Measurements from ENCODE around the gene RHO.

The RHO gene

GRCh38 chr3:129574206-129574605 lies 45.8 kb downstream of the RHO start:
- FAIRE-seq (no peak), DNase-seq (ENCODE audit: insufficient read length, low spot score) (no peak)
- TF ChIP-seq POLR2A (IDR thresholded peaks at IDR 0.05; ENCODE audit: low read depth, low read length) = no peak

- no peak for TF ChIP-seq POLR2A (IDR thresholded peaks at IDR 0.05; ENCODE audit: low read depth, low read length)
- FAIRE-seq (no peak), DNase-seq (ENCODE audit: insufficient read length, low spot score) (no peak)
Observed at GRCh38 chr3:129575233-129575996, 47.0 kb downstream of the RHO start.

GRCh38 chr3:129575997-129576384 lies 47.6 kb downstream of the RHO start:
- no peak for TF ChIP-seq POLR2A (IDR thresholded peaks at IDR 0.05; ENCODE audit: low read depth, low read length)
- DNase-seq (ENCODE audit: insufficient read length, low spot score) (no peak), FAIRE-seq (no peak)

DNA sequence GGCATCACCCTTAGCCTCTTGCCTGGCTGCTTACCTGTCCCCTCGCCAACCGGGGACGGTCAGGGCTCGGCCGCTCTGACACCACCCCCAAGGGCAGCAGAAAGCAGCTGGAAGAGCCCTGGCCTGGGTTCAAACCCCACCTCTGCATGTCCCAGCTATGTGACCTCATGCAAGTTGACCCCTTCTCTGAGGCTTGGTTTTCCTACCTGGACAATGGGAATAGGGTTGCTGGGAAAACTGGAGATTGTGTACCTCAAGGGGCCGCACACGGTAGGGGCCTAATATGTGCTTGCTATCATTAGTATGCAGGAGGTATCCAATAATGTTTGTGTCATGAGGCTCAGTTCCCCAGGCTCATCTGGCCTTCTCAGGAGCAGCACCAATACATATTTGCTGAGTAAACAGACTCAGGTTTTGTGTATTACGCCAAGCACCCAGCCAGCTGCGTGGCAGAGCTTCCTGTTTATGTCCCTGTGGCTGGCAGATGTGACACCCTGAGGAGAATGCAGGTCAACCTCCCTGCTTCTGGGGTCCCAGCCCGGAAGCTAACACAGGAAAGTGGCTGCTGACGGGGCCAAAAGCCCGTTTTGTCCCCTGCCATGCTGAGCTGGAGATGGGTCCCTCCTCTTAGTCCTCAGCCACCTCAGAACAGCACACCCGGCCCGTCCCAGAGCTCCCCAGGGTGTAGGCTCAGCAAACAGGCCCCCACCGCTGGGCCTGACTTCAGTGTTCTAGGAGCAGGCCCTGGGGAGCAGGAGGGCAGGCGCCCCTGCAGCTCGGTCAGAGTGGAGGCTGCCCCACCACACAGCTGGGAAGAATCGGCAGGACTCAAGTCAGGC lies 48.3 kb downstream of the RHO start:
- no peak for FAIRE-seq
- no peak for DNase-seq (ENCODE audit: insufficient read length, low spot score)
- TF ChIP-seq POLR2A (IDR thresholded peaks at IDR 0.05; ENCODE audit: low read depth, low read length) = no peak

DNA sequence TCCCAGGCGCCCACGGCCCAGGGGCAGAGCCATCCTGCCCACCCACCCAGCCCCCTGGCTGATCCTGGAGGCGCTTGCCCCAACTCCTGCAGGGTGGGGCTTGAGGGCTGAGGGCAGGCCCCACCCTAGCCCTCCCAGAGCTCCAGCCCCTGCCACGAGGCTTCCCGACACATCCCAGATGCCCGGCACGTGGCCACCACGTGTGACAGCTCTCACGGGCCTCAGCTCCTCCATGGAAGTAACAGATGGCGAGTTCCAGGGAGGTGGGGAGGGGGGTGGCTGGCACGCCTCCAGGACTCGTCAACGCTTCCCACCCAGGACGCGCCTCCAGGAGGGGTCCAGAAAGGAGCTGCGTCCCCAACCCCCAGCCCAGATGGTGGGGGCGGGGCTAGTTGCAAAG lies 48.9 kb downstream of the RHO start:
- no peak for TF ChIP-seq POLR2A (IDR thresholded peaks at IDR 0.05; ENCODE audit: low read depth, low read length)
- DNase-seq (ENCODE audit: insufficient read length, low spot score) (no peak), FAIRE-seq (no peak)

GRCh38 chr3:129577925-129578786 lies 49.7 kb downstream of the RHO start:
- FAIRE-seq (no peak), DNase-seq (ENCODE audit: insufficient read length, low spot score) (no peak)
- no peak for TF ChIP-seq POLR2A (IDR thresholded peaks at IDR 0.05; ENCODE audit: low read depth, low read length)

GRCh38 chr3:129579991-129580390 lies 51.6 kb downstream of the RHO start:
- TF ChIP-seq POLR2A (IDR thresholded peaks at IDR 0.05; ENCODE audit: low read depth, low read length) = no peak
- FAIRE-seq (no peak), DNase-seq (ENCODE audit: insufficient read length, low spot score) (no peak)

DNA sequence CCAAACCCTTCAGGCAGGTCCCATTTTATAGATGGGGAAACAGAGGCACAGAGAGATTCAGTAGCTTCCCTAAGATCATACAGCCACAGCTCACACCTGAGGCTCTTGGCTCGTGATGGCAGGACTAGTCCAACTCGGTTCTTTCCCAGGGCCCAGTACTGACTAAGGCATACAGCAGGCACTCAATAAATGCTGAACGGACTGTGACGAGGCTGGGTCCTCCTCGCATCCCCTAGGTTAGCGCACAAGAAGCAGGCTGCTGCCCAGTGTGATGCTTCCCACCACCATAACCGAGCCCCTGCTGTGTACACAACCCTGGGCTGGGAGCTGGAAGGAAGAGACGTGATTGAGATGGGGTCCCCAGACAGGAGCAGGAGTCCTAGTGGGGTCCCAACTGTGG lies 53.2 kb downstream of the RHO start:
- FAIRE-seq (no peak), DNase-seq (ENCODE audit: insufficient read length, low spot score) (no peak)
- TF ChIP-seq POLR2A (IDR thresholded peaks at IDR 0.05; ENCODE audit: low read depth, low read length) = no peak

DNA sequence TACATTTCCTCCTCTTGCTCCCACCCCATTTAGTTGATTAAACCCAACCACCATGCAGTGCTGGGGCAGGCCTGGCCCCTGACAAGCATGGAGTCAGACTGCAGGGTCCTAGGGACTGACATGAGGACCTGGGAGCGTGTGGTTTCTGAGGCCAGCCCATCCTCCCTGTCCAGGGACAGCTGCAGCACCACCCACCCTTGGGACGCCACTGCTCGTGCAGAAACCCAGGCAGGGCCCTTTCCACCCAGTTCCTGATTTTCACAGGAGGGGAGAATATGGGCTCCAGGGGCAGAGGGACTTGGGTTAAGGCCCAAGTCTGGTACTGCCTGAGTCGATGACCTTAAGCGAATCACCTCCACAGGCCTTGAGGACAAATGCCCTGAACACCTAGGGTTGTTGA lies 54.4 kb downstream of the RHO start:
- no peak for TF ChIP-seq POLR2A (IDR thresholded peaks at IDR 0.05; ENCODE audit: low read depth, low read length)
- no peak for DNase-seq (ENCODE audit: insufficient read length, low spot score)
- no peak for FAIRE-seq

- DNase-seq (ENCODE audit: insufficient read length, low spot score) = no peak
- no peak for TF ChIP-seq POLR2A (IDR thresholded peaks at IDR 0.05; ENCODE audit: low read depth, low read length)
- no peak for FAIRE-seq
Observed at GRCh38 chr3:129583289-129583688, 54.9 kb downstream of the RHO start.

GRCh38 chr3:129584631-129585030 lies 56.2 kb downstream of the RHO start:
- no peak for FAIRE-seq
- DNase-seq (ENCODE audit: insufficient read length, low spot score) = no peak
- no peak for TF ChIP-seq POLR2A (IDR thresholded peaks at IDR 0.05; ENCODE audit: low read depth, low read length)
